Endothelial cell of umbilical vein (primary cell): ENCODE data around the gene HCFC1. TPM values are rescaled to one million over a fixed set of nuclear protein-coding genes. Genes with fewer than 3 reads are reported as not detected.

Experiments
- BruUV-seq: library from RNA; stranded (reverse); fragments of 400-500 nt; replicated peaks from 2 replicates; lab custom pipeline; 2021; lab: Mats Ljungman, UMichigan
- CTCF ChIA-PET: fragments of 300-600, 350-600 bp; sonication (Branson Sonifier 250); formaldehyde crosslinking; loops from one replicate; lab custom pipeline; 2021; ENCODE audit warnings: antibody characterized with exemption, inconsistent platforms; lab: Charles Lee
- POLR2A ChIA-PET: fragments of 300-600, 350-600 bp; sonication (Branson Sonifier 250); formaldehyde crosslinking; loops from one replicate; lab custom pipeline; 2021; ENCODE audit warnings: antibody characterized with exemption, inconsistent platforms; lab: Charles Lee
- DNase-seq: peaks from one replicate; pipeline ENCODE4 v3.0.0-alpha.2; 2011; ENCODE audit warnings: low read depth, low spot score
- FAIRE-seq: peaks from 2 replicates; lab custom pipeline; 2011; peaks lifted over from hg19 to GRCh38; lab: Jason Lieb, UNC
- H2AFZ ChIP-seq: 2 replicates; pipeline ENCODE4 v1.6.0; 2012; ENCODE audit warnings: low read depth, low read length, control low read depth, inconsistent platforms
- H3K27ac ChIP-seq: 2 replicates; pipeline ENCODE4 v1.5.1; 2011; ENCODE audit warnings: low read depth, mild to moderate bottlenecking, control low read depth, low read length, moderate library complexity; ENCODE audit not compliant: insufficient read depth
- H3K27me3 ChIP-seq, 2 experiments: 2 replicates each; pipeline versions ENCODE4 v1.6.0 to v1.6.1; 2011; ENCODE audit warnings: low read length in 2 of 2, mixed read lengths in 1 of 2; ENCODE audit not compliant: control insufficient read depth in 2 of 2, insufficient read depth in 2 of 2
- H3K36me3 ChIP-seq, 2 experiments: 2 replicates in 1 of 2; 3 replicates in 1 of 2; pipeline ENCODE4 v1.5.1; 2011; ENCODE audit warnings: low read length in 2 of 2, mild to moderate bottlenecking in 1 of 2, moderate library complexity in 1 of 2; ENCODE audit not compliant: control insufficient read depth in 2 of 2, insufficient read depth in 2 of 2; ENCODE audit errors: extremely low read depth in 1 of 2
- H3K4me1 ChIP-seq: 3 replicates; pipeline ENCODE4 v1.5.1; 2011; ENCODE audit warnings: mild to moderate bottlenecking, low read length; ENCODE audit not compliant: control insufficient read depth, insufficient read depth; ENCODE audit errors: extremely low read depth
- H3K4me2 ChIP-seq: 2 replicates; pipeline ENCODE4 v1.6.1; 2011; ENCODE audit warnings: low read length, control low read depth, mixed read lengths; ENCODE audit not compliant: insufficient read depth
- H3K4me3 ChIP-seq, 3 experiments: fragments of 200-600 bp in 1 of 3; sonication (generic), shearing (Covaris generic) in 1 of 3; replicated peaks in 1 of 3; 2 replicates each; pipeline ENCODE4 v1.5.1; 2011 to 2016; ENCODE audit warnings: control low read depth in 3 of 3, low read length in 3 of 3, mild to moderate bottlenecking in 2 of 3, inconsistent platforms in 1 of 3, low read depth in 1 of 3, moderate library complexity in 1 of 3; ENCODE audit not compliant: insufficient read depth in 1 of 3
- H3K79me2 ChIP-seq: 2 replicates; pipeline ENCODE4 v1.6.0; 2012; ENCODE audit warnings: low read length, inconsistent platforms; ENCODE audit not compliant: control insufficient read depth, insufficient read depth
- H3K9ac ChIP-seq: replicated peaks from 2 replicates; pipeline ENCODE3; 2011; ENCODE audit warnings: low read length, control low read depth; ENCODE audit not compliant: insufficient read depth; ENCODE audit errors: extremely low read depth
- H3K9me1 ChIP-seq: replicated peaks from 3 replicates; pipeline ENCODE4 v1.6.0; 2011; ENCODE audit warnings: mild to moderate bottlenecking, low read length; ENCODE audit not compliant: control insufficient read depth, insufficient read depth; ENCODE audit errors: extremely low read depth
- H3K9me3 ChIP-seq: replicated peaks from 2 replicates; pipeline ENCODE4 v1.5.1; 2012; ENCODE audit warnings: low read length, inconsistent platforms; ENCODE audit not compliant: control insufficient read depth, insufficient read depth
- H4K20me1 ChIP-seq: replicated peaks from 2 replicates; pipeline ENCODE3; 2011; ENCODE audit warnings: mild to moderate bottlenecking, low read length; ENCODE audit not compliant: control insufficient read depth, insufficient read depth; ENCODE audit errors: extremely low read depth
- EZH2 ChIP-seq: IDR thresholded peaks from 2 replicates; pipeline ENCODE4 v1.6.1; 2012; ENCODE audit warnings: borderline replicate concordance, low read depth, mild to moderate bottlenecking, moderate library complexity, low read length, inconsistent platforms; ENCODE audit not compliant: severe bottlenecking
- FOS ChIP-seq: IDR thresholded peaks from 2 replicates; pipeline ENCODE4 v1.6.1; 2011; ENCODE audit warnings: mild to moderate bottlenecking, low read length, moderate library complexity, borderline replicate concordance; ENCODE audit not compliant: insufficient read depth
- GATA2 ChIP-seq: IDR thresholded peaks from 2 replicates; pipeline ENCODE4 v1.7.0; 2011; ENCODE audit warnings: low read depth, mild to moderate bottlenecking, moderate library complexity, mixed read lengths, low read length; ENCODE audit not compliant: insufficient read length, insufficient read depth
- JUN ChIP-seq: IDR thresholded peaks from 2 replicates; pipeline ENCODE4 v1.6.1; 2011; ENCODE audit warnings: borderline replicate concordance, low read depth; ENCODE audit not compliant: insufficient read length, insufficient read depth
- MAX ChIP-seq: IDR thresholded peaks from 2 replicates; pipeline ENCODE4 v1.6.1; 2011; ENCODE audit not compliant: insufficient read depth, insufficient read length
- MYC ChIP-seq: IDR thresholded peaks from one replicate; pipeline ENCODE4 v1.6.1; 2011; ENCODE audit warnings: mild to moderate bottlenecking, low read depth, low read length
- POLR2A ChIP-seq: IDR thresholded peaks from 2 replicates; pipeline ENCODE4 v1.6.1; 2012; ENCODE audit warnings: low read depth, mild to moderate bottlenecking, control low read depth, low read length
- POLR2AphosphoS5 ChIP-seq: IDR thresholded peaks from 2 replicates; pipeline ENCODE4 v1.6.1; 2012; ENCODE audit warnings: low read depth, mild to moderate bottlenecking, control low read depth, low read length, moderate library complexity; ENCODE audit not compliant: insufficient read depth
- dilution Hi-C: fragments of 300-500 bp; cut with MboI; formaldehyde crosslinking; loops from one replicate; pipeline ENCODE4 v1.15.0; 2019; ENCODE audit warnings: low sequenced_read_pairs; ENCODE audit not compliant: extremely low pct_ligation_motif_present
- intact Hi-C: fragments of 100-400 bp; cut with micrococcal nuclease; formaldehyde crosslinking; loops from one replicate; pipeline ENCODE4 v1.10.0; 2022
- polyA plus RNA-seq, 4 experiments: library from polyadenylated mRNA; depleted of rRNA in 3 of 4; stranded (reverse) in 3 of 4; unstranded in 1 of 4; fragments of >200 nt; gene quantifications; 2 replicates each; pipeline versions ENCODE4 v1.2.1 to v1.2.3, GENCODE V29; 2011 to 2012; ENCODE audit warnings: missing spikeins in 1 of 4
- total RNA-seq: library from RNA; stranded (reverse); gene quantifications from 2 replicates; pipeline ENCODE4 v1.2.3, GENCODE V29; 2021
- TF ChIP-seq, protein P1 (sequence below), 2 donors: IDR thresholded peaks; 1 replicate in 1 of 2; 2 replicates in 1 of 2; pipeline ENCODE4 v1.5.1; 2011; ENCODE audit warnings: low read length in 2 of 2, mild to moderate bottlenecking in 2 of 2, moderate library complexity in 2 of 2, control low read depth in 1 of 2, inconsistent platforms in 1 of 2, low read depth in 1 of 2; ENCODE audit not compliant: insufficient read depth in 1 of 2; ENCODE audit errors: extremely low read depth in 1 of 2

HCFC1 gene
- total and polyA plus RNA-seq, 2 donors (not counting 3 experiments of a cell fraction or from before 2014, with no cell fraction given): 15.9 to 85.9 TPM

DNA sequence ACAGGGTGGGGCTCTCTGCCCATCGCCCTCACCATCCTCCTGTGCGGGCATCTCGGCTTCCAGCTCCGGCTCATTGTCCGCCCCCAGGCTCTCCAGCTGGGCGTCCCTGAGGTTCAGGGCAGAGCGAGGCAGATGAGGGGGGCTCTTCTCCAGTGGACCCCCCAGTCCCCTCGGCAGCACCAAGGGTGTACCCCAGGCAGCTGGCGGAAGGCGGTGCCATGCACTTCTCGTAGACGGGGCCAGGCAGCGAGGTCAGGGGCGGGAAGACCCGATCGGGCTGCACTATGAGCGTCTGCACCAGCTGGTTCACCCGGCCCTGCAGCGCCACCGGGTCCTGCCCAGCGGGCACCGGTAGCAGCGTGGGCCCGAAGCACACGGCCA, 61.6 kb downstream of the HCFC1 start:
- CTCF ChIA-PET: interaction anchor here (1.2 kb wide), 1 partner anchor 37 kb away, joined by 3 read pairs; no protein-coding TSS in a partner anchor
- no TSS peak for BruUV-seq

More for the DNA sequence above, 61.6 kb downstream of the HCFC1 start:
- DNase-seq (no peak), FAIRE-seq (no peak)
- intact Hi-C loops: no loop called here
- Histone ChIP-seq H3K27ac (no peak overlapping the region), H3K79me2 (no peaks in the 10 kb centered on the region), H3K9me3 (no peaks in the 10 kb centered on the region), H3K9me1 (no peaks in the 10 kb centered on the region), H3K9ac (no peak overlapping the region), H3K4me2 (no peak overlapping the region), H3K4me1 (no peaks in the 10 kb centered on the region), H3K4me3 (no peak overlapping the region), H3K36me3 (no peaks in the 10 kb centered on the region), H4K20me1 (no peaks in the 10 kb centered on the region), H2AFZ (no peak overlapping the region), H3K27me3 (no peaks in the 10 kb centered on the region)
- dilution Hi-C loops: no loop called here
- POLR2A ChIA-PET: no interaction called here
- TF ChIP-seq MAX (no peak), JUN (no peak), GATA2 (no peak), POLR2AphosphoS5 (no peak), POLR2A (no peak), EZH2 (no peak), FOS (no peak), MYC (no peak)
- TF ChIP-seq, protein P1, sequence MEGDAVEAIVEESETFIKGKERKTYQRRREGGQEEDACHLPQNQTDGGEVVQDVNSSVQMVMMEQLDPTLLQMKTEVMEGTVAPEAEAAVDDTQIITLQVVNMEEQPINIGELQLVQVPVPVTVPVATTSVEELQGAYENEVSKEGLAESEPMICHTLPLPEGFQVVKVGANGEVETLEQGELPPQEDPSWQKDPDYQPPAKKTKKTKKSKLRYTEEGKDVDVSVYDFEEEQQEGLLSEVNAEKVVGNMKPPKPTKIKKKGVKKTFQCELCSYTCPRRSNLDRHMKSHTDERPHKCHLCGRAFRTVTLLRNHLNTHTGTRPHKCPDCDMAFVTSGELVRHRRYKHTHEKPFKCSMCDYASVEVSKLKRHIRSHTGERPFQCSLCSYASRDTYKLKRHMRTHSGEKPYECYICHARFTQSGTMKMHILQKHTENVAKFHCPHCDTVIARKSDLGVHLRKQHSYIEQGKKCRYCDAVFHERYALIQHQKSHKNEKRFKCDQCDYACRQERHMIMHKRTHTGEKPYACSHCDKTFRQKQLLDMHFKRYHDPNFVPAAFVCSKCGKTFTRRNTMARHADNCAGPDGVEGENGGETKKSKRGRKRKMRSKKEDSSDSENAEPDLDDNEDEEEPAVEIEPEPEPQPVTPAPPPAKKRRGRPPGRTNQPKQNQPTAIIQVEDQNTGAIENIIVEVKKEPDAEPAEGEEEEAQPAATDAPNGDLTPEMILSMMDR (IDR thresholded peaks at IDR 0.05; ENCODE audit: extremely low read depth in 1 of 2, insufficient read depth in 1 of 2, low read depth in 1 of 2, low read length in 2 of 2): no peak
